ENCODE measurements around the gene ARHGAP8. TPM values are rescaled to one million over a fixed set of nuclear protein-coding genes. Genes with fewer than 3 reads are reported as not detected.

The ARHGAP8 gene
- total and polyA plus RNA-seq, 10 of the 15 experiments (the other 5 are each of a cell fraction or from before 2014, with no cell fraction given) = 0.33 TPM; not detected in 9

- in situ Hi-C loops (cut with MboI) (no loop called here), intact Hi-C loops (cut with micrococcal nuclease; ENCODE audit: unreplicated experiment) (no loop called here)
- H3K36me3 ChIP-seq (ENCODE audit: control insufficient read depth in 2 of 2, insufficient read depth in 2 of 2, low read length in 1 of 2) = no peaks in the 10 kb centered on the region
- ChIA-PET POLR2A (no interaction called here), SMC1A (ENCODE audit: uncharacterized antibody, unreplicated experiment) (no interaction called here), CTCF (interaction anchor here (1.0 kb wide), 1 partner anchor 13 kb away, joined by 3 read pairs; no protein-coding TSS in a partner anchor), RAD21 (ENCODE audit: unreplicated experiment) (no interaction called here)
- FAIRE-seq = peak; percentile 13
- TF ChIP-seq, protein P1, sequence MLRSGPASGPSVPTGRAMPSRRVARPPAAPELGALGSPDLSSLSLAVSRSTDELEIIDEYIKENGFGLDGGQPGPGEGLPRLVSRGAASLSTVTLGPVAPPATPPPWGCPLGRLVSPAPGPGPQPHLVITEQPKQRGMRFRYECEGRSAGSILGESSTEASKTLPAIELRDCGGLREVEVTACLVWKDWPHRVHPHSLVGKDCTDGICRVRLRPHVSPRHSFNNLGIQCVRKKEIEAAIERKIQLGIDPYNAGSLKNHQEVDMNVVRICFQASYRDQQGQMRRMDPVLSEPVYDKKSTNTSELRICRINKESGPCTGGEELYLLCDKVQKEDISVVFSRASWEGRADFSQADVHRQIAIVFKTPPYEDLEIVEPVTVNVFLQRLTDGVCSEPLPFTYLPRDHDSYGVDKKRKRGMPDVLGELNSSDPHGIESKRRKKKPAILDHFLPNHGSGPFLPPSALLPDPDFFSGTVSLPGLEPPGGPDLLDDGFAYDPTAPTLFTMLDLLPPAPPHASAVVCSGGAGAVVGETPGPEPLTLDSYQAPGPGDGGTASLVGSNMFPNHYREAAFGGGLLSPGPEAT (IDR thresholded peaks at IDR 0.05; ENCODE audit: low read depth) = no peak
- TF ChIP-seq ATF2 (IDR thresholded peaks at IDR 0.05; ENCODE audit: low read length) (no peak), SPI1 (IDR thresholded peaks at IDR 0.05; ENCODE audit: borderline replicate concordance, insufficient read depth, low read depth, low read length) (no peak), EZH2 (IDR thresholded peaks at IDR 0.05; ENCODE audit: borderline replicate concordance, control insufficient read depth, low read depth, low read length) (no peak), BCL3 (IDR thresholded peaks at IDR 0.05; ENCODE audit: borderline replicate concordance, insufficient read depth, low read depth, low read length, poor library complexity, severe bottlenecking) (no peak), CREM (IDR thresholded peaks at IDR 0.05; ENCODE audit: low read depth) (no peak), DPF2 (IDR thresholded peaks at IDR 0.05) (no peak)
- no peaks in the 10 kb centered on the region; the same call in 2 of the 3 replicates for H3K9me3 ChIP-seq (replicated peaks; ENCODE audit: control insufficient read depth, insufficient read depth, low read length)
- BruUV-seq (replicated peaks) = no TSS peak
- no peaks in the 10 kb centered on the region for H3K4me1 ChIP-seq (ENCODE audit: control insufficient read depth, insufficient read depth, low read length)
- no peak for DNase-seq (ENCODE audit: low read depth, low spot score)
- H3K27me3 ChIP-seq (replicated peaks in 1 of 2; ENCODE audit: control insufficient read depth in 2 of 2, insufficient read depth in 2 of 2, low read length in 1 of 2) = no peaks in the 10 kb centered on the region; a peak in 1 of 4 replicates
- H3K4me3 ChIP-seq = no peak overlapping the region
- H3K27ac ChIP-seq (ENCODE audit: control insufficient read depth, insufficient read depth) = no peak overlapping the region
- 36% methylated on average over 1 of the region's 1 CpG for WGBS (ENCODE audit: insufficient coverage, insufficient replicate concordance, low lambda C conversion rate, missing lambda C conversion rate)
- H3K79me2 ChIP-seq (ENCODE audit: control insufficient read depth, insufficient read depth, low read length) = no peaks in the 10 kb centered on the region
- H2AFZ ChIP-seq (ENCODE audit: control insufficient read depth, low read depth, low read length) = no peak overlapping the region
- ATAC-seq = no peak
- H3K4me2 ChIP-seq (ENCODE audit: control insufficient read depth, insufficient read depth) = no peak overlapping the region
- H4K20me1 ChIP-seq (ENCODE audit: control insufficient read depth, insufficient read depth) = no peaks in the 10 kb centered on the region
- H3K9ac ChIP-seq (ENCODE audit: control insufficient read depth, insufficient read depth, low read length) = no peak overlapping the region
Observed at GRCh38 chr22:44773082-44773481, 20.7 kb downstream of the ARHGAP8 start.

Measured in GM12878 (cell line).